ENCODE data around the gene LRRC25.
A peak's percentile ranks its signal among the peaks of the same experiment; 100 is the strongest.

Gene LRRC25

DNA sequence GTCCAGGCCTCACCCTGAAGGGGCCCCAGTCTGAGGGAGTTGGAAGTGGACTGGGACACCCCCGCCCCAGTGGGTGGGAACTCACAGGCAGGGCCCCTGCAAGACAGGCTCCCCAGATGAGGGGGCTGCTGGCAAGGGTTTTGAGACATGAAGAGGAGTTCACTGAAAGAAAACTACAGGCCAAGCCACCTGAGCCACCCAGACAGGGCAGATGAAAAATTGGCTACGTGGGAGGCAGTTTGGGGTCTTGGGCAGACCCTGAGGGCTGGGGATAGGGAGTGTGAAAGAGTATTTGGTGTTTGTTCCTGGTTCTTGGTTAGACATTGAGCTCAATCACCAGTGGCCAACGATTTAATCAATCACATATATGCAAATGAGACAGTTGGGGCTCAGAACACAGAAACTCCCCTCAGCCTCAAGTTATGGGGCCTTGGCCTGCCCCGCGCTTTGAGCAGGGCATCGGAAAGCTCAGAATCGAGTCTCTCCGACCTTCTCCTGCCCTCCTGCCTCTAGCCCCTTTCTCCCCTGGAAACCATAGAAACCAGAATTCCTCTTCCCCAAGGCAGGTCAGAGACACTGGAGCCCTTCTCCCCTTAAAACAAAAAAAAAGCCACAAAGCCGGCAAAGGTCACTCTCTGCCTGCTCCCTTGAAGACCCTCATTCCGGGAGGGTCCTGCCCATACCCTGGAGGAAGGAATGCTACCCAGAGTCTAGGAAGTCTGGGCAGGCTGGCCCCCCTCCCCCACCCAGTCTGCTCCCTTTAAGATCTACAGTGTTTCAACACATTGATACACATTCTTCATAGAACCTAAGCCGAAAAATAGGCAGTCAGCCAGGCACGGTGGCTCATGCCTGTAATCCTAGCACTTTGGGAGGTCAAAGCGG is 41.8 kb upstream of the LRRC25 start:
- no peak overlapping the region for H3K27ac ChIP-seq
- no peak for TF ChIP-seq CTCF (conservative IDR thresholded peaks at IDR 0.05)

GRCh38 chr19:18438331-18439024 is 41.1 kb upstream of the LRRC25 start:
- no peak for TF ChIP-seq CTCF (conservative IDR thresholded peaks at IDR 0.05)
- peak overlapping the region; percentile 75 for H3K27ac ChIP-seq

DNA sequence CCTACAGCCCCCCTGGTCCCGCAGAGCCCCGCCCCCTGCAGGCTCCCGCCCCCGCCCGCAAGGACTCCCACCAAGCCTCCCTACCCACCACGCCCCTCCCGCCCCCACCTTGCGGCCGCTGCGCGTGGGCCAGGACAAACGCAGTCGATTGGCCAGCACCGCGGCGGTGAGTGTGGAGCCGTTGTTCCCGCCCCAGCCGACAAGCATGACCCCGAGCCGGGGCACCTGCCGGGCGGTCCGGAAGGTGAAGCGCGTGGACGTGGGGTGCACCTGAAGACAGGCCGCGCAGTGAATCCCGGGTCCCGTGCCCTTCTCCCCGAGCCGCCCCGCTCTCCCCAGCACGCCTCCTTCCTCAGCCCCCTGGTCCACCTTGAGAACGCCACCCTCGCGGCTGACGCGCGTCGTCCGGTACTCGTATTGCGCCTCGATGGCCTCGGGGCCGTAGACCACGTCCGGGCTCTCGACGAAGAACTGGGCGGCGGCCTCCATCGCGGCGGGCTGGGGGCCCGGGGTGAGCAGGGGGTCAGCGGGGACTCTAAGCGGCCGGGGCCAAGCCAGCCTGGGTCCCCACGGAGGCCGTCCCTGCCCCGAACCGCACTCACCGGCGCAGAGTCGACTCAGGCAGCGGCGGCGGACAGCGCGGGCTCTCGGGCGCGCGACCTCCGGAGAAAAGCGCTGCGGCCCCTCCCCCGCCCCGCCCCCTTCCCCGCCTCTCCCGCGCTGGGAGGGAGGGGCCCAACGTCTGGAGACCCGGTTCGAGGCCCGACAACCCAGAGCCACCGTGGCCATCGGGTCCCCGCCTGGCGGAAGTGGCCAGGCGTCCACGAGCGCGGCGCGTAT is 40.3 kb upstream of the LRRC25 start, which contains the start of gene ISYNA1:
ISYNA1 (minus strand) TSS at position 643 of the 840 bp plus-strand sequence; CDS start at position 489, 154 bp downstream.
- H3K27ac ChIP-seq: peak within 1 kb of the TSS; percentile 75
- TF ChIP-seq CTCF (conservative IDR thresholded peaks at IDR 0.05): no peak

DNA sequence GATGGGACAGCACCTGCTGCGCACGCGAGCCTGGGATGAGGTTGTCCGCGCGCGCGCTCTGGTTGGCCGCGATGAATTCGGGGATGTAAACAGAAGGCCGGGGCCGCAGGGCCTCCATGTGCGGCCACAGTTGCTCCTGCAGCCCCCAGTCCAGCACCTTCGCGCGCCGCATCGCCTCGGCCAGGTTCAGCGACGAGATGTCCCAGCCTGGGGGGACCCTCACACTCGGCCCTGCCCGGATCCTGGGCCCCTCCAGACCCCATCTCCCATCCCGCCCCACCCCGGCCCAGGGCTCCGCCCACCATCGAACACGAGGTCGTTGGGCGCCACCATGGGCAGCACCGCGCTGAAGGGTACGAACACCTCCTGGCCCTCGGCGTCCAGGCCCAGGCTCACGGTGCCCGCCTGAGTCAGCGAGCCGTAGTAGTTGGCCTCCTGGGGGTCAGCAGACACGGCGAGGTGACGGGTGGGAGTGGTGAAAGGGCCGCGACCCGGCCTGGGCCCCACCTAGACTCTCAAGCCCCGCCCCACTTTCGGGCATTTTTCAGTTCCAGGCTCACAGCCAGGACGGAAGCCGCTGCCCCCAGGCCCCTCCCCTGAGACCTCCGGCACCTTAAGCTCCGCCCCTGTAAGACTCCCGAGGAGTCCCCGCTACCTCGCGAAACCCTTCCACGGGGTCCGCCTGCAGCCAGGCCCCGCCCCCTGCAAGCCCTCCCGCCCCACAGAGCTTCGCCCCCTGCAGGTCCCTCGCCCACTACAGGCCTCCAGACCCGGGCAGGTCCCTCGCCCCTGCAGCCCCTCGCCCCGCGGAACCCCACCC is 39.5 kb upstream of the LRRC25 start:
- H3K27ac ChIP-seq: peak overlapping the region; percentile 75; the same call in 1 of the 2 replicates
- TF ChIP-seq CTCF (conservative IDR thresholded peaks at IDR 0.05): no peak

- no peak overlapping the region for H3K27ac ChIP-seq
- TF ChIP-seq CTCF (conservative IDR thresholded peaks at IDR 0.05): no peak
Measured at GRCh38 chr19:18435842-18436670, 38.6 kb upstream of the LRRC25 start.

- no peak overlapping the region for H3K27ac ChIP-seq
- TF ChIP-seq CTCF (conservative IDR thresholded peaks at IDR 0.05): no peak
Measured at GRCh38 chr19:18435178-18435841, 37.9 kb upstream of the LRRC25 start.
